HG02884 (cell line): ENCODE results near the gene EVPLL.
"Not testable (repeated sequence)": the region's sequence is repeated elsewhere in the genome, so short reads cannot be mapped to it uniquely, and the experiment has no call there.

Experiments
- ATAC-seq: cut with Tn5 transposase; IDR thresholded peaks from one replicate; pipeline ENCODE4 v1.9.1; 2021; ENCODE audit warnings: mild to moderate bottlenecking, moderate library complexity; ENCODE audit not compliant: unreplicated experiment

Gene EVPLL

DNA sequence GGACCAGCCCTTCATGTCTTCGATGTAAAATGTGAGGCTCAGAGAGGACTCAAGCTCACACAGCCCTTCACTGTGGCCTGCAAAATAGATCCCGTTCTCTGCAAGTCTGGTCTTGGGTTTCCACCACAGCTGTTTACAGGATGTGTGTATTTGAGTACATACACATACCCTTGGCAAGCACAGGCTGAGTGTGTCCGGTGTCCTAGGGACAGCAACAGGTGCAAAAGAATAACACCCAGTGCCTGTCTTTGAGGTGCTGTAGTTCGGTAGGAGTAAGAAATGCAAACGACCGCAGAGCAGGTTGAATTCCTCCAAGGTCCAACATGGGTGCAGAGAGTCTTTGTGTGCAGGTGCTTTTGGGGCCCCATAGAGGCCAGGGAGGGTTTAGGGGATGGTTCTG lies 44.9 kb downstream of the EVPLL start:
- ATAC-seq = not testable (repeated sequence)

DNA sequence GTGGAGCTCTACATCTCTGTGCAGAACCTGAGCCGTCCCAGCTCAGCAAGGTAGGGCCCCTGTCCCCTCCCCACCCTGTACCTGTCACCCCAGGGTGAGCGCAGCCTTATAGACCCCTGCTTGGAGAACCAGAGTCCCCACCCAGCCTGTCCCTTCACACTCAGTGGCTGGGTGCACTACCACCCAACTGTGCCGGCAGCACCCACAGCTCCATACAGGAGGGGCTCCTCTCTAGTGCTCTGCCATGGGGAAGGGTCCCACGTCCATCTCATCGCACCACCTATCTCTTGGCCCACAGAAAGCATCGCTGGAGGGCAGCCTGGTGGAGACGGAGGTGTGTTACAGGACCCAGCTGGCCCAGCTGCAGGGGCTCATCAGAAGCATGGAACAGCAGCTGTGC lies 45.4 kb downstream of the EVPLL start:
- not testable (repeated sequence) for ATAC-seq

DNA sequence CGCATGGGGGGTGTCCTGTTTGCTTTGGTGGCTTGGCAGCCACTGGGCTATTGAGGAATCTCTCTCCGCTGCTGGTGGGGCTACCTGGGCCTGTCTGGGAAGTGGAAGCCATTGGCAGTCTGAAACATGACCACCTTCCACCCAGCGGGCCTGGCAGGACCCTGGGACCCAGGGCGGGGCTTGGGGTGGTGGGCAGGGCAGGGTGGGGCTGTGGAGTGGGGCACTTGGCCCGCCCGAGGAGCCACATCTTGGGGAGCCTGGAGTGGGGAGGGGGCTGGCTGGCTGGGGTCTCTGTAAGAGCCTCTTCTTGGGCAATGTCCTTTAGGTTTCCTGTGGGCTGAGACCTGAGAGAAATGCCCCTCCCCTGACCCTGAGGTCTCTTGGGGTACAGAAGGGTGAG lies 48.0 kb downstream of the EVPLL start:
- ATAC-seq = not testable (repeated sequence)

DNA sequence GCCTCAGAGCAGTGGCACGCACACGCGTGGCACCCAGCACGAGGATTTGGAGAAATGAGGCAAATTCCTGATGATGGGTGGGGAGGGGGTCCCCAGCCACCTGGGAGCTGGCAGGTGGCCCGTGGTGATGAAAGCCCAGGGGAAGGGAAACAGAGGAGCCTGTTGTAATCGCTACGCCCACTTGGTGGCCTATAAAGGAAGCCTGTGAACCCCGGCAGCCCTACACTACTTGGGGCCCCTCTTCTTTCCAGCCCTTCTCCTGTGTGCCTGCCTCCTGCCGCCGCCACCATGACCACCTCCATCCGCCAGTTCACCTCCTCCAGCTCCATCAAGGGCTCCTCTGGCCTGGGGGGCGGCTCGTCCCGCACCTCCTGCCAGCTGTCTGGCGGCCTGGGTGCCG lies 49.1 kb downstream of the EVPLL start:
- ATAC-seq = not testable (repeated sequence)

DNA sequence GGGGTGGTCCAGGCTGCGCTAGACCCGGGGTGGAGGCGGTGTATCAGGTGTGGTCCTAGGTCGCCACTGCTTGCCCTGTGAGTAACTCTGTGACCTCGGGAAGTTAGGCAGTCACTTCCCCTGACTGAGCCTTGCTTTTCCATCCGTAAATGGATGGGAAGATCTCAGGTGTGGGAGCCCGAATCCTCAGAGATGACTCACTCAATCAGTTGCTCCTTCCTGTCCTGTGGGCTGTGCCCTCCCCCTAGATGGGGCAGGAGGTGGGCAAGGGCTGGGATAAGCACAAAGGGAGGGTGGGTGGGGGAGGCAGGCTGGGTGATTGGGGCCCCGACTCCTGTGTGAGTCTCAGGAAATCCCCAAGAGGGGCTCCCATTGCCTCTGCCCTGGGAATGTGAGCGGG lies 54.6 kb downstream of the EVPLL start:
- ATAC-seq = not testable (repeated sequence)
